Measurements from ENCODE around the gene CDA. TPM values are rescaled to one million over a fixed set of nuclear protein-coding genes. Genes with fewer than 3 reads are reported as not detected.
A peak's percentile ranks its signal among the peaks of the same experiment; 100 is the strongest.

CDA gene
- total and polyA plus RNA-seq, 7 donors, result 1.0 to 2.5 (median 1.7) TPM

DNA sequence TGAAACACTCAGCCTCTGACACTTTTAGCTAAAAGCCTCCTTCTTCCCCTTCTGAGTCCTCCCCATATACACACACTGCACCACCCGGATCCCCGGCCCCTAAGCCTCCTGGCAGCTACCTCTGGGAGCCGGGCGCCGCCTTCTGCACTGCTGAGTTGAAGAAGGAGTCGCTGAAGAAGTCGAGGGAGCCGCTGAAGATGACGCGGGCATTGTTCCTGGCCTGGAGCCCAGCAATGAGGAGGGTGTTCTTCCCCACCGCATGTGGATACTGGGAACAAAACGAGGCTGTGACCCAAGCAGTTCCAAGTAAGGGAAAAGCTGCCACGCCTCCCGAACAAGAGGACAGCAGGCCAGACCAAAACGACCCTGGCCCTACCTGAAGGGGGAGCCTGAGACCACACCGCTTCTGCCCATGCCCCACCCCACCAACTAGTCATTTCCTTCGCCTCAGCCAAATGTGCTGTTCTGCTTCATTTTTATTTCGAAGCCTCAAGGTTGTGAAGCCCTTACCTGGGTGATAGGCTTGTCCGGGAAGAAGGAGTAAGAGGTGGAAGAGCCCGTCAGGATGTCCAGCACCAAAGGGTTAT is 65.3 kb downstream of the CDA start:
- H3K36me3 ChIP-seq (ENCODE audit: insufficient read depth in 1 of 2, low read depth in 1 of 2), result peaks cover 26 to 100% of the 10 kb centered on the region in 2 donors
- ATAC-seq (peak in 3 of 4 donors; percentile 46 to 73 (median 69)), DNase-seq (peak; percentile 53 to 78)
- H3K27ac ChIP-seq, result no peak overlapping the region
- intact Hi-C loops (cut with DNase I), result no loop called here
- TF ChIP-seq, protein P1, sequence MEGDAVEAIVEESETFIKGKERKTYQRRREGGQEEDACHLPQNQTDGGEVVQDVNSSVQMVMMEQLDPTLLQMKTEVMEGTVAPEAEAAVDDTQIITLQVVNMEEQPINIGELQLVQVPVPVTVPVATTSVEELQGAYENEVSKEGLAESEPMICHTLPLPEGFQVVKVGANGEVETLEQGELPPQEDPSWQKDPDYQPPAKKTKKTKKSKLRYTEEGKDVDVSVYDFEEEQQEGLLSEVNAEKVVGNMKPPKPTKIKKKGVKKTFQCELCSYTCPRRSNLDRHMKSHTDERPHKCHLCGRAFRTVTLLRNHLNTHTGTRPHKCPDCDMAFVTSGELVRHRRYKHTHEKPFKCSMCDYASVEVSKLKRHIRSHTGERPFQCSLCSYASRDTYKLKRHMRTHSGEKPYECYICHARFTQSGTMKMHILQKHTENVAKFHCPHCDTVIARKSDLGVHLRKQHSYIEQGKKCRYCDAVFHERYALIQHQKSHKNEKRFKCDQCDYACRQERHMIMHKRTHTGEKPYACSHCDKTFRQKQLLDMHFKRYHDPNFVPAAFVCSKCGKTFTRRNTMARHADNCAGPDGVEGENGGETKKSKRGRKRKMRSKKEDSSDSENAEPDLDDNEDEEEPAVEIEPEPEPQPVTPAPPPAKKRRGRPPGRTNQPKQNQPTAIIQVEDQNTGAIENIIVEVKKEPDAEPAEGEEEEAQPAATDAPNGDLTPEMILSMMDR (IDR thresholded peaks at IDR 0.05), result no peak
- H3K4me3 ChIP-seq, result no peak overlapping the region
- H3K27me3 ChIP-seq (ENCODE audit: insufficient read depth in 3 of 3, low read length in 2 of 3), result no peaks in the 10 kb centered on the region
- no peaks in the 10 kb centered on the region for H3K9me3 ChIP-seq
- 53 to 72% (median 66%) methylated on average over 20 of the region's 20 CpGs for WGBS, 3 donors
- H3K4me1 ChIP-seq, result peaks cover 13% of the 10 kb centered on the region

DNA sequence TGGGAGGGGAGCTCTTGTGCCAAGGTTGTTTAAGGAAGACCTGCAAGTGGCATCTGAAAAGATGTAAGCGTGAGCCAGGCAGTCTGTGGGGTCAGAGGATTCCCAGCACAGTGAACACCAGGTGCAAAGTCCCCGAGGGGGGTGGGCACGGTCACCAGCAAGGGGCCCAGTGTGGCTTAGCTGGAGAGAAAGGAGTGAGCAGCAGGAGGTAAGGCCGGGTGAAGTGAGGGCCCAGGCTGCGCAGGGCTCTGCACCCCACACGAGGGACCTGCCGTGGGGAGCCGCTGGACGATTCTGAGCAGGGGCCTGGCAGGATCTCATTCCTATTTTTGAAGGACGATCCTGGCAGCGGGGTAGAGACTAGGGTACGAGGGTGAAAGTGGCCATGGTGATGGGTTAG is 68.1 kb downstream of the CDA start:
- TF ChIP-seq, protein P1 (IDR thresholded peaks at IDR 0.05), result no peak
- intact Hi-C loops (cut with DNase I), result no loop called here
- ATAC-seq (no peak), DNase-seq (no peak)
- H3K4me3 ChIP-seq, result no peak overlapping the region
- H3K27me3 ChIP-seq (ENCODE audit: insufficient read depth in 3 of 3, low read length in 2 of 3), result no peaks in the 10 kb centered on the region
- H3K4me1 ChIP-seq, result peaks cover 28% of the 10 kb centered on the region
- WGBS, 3 donors, result 76 to 85% (median 80%) methylated on average over 12 of the region's 12 CpGs
- no peak overlapping the region for H3K27ac ChIP-seq
- H3K36me3 ChIP-seq (ENCODE audit: insufficient read depth in 1 of 2, low read depth in 1 of 2), result peaks cover 18 to 75% of the 10 kb centered on the region in 2 donors
- H3K9me3 ChIP-seq, result no peaks in the 10 kb centered on the region

DNA sequence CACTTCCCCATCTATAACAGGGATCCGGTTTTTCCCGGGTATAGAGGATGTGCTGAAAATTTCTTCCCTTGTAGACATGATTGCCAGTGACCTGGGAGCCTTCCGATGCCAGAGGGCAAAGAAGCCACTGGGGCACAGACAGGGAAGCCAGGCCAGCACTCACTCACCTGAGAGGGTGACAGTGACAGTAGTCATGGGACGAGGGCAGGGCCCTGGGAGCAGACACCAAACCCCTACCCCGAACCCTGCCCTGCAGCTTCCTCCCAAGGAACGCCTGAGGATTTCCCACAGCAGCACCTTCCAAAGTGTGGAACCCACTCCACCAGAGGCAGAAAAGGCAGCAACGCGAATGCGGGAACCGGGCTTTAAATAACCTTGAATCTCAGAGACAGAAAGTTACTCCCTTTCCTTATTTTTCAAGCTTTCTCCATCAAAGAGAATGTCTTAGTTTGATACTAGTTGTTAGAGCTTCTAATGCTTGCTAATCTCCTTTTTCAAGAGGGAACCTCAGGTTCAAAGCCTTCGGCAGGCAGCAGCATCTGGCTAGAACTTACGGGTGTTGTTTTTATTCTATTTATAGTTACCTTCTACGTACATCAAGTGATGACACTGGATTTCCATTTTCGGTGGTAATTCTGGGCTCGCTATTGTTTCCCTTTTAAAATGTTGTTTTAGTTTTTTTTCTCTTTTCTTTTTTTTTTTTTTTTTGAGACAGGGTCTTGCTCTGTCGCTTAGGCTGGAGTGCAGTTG is 69.4 kb downstream of the CDA start:
- Histone ChIP-seq H3K27ac (peak overlapping the region; percentile 38), H3K4me3 (peak overlapping the region; percentile 3), H3K27me3 (ENCODE audit: insufficient read depth in 3 of 3, low read length in 2 of 3) (no peaks in the 10 kb centered on the region), H3K36me3 (ENCODE audit: insufficient read depth in 1 of 2, low read depth in 1 of 2) (peaks cover 14 to 61% of the 10 kb centered on the region in 2 donors), H3K9me3 (no peaks in the 10 kb centered on the region), H3K4me1 (peaks cover 30% of the 10 kb centered on the region)
- DNase-seq (no peak), ATAC-seq (no peak)
- 63 to 74% (median 64%) methylated on average over 16 of the region's 16 CpGs for WGBS, 3 donors
- TF ChIP-seq, protein P1 (IDR thresholded peaks at IDR 0.05), result no peak
- intact Hi-C loops (cut with DNase I), result no loop called here

DNA sequence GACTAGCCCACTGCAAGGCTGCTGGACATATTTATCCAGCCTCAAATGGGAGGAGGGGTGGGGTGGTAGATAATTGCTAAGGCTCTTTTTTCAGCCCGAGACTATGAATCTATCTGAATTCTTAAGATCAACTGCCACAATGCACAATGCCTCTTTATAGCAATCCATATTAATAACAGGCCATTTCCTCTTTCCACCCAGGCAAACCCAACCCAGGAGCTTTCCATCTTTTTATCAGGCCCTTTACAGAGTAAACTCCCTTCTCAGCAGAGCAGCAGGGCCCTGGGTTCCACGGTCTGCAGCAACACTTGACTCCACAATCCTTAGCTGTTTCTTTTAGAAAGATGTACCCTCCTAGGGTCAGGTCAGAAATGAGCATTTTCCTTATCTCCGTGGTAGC is 71.5 kb downstream of the CDA start:
- WGBS, 3 donors, result 19 to 25% (median 21%) methylated on average over 3 of the region's 3 CpGs

More for the DNA sequence above, 71.5 kb downstream of the CDA start:
- intact Hi-C loops (cut with DNase I), result no loop called here
- ATAC-seq (no peak), DNase-seq (no peak)
- TF ChIP-seq, protein P1 (IDR thresholded peaks at IDR 0.05), result no peak
- Histone ChIP-seq H3K4me1 (peaks cover 30% of the 10 kb centered on the region), H3K27me3 (ENCODE audit: insufficient read depth in 3 of 3, low read length in 2 of 3) (no peaks in the 10 kb centered on the region), H3K4me3 (peak overlapping the region; percentile 92), H3K9me3 (no peaks in the 10 kb centered on the region), H3K36me3 (ENCODE audit: insufficient read depth in 1 of 2, low read depth in 1 of 2) (peaks cover 2 to 41% of the 10 kb centered on the region in 2 donors), H3K27ac (no peak overlapping the region)

Measured in psoas muscle (tissue), 8 donors.